Gastroesophageal sphincter (tissue), 4 donors: ENCODE data around the gene SIGLEC15. TPM values are rescaled to one million over a fixed set of nuclear protein-coding genes. Genes with fewer than 3 reads are reported as not detected.

Experiments used
- ATAC-seq: fragments of 150-250 bp; one replicate; pipeline ENCODE4 v1.9.1; 2016; ENCODE audit warnings: mild to moderate bottlenecking, moderate library complexity
- H3K27ac ChIP-seq, 4 donors: fragments of 200-600 bp; sonication (generic) in 3 of 4; 1 replicate in 3 of 4; 2 replicates in 1 of 4; pipeline ENCODE4 v1.5.1; 2016 to 2019
- H3K27me3 ChIP-seq: fragments of 200-600 bp; sonication (generic); one replicate; pipeline ENCODE4 v1.5.1; 2019
- H3K36me3 ChIP-seq, 2 donors: fragments of 200-600 bp; sonication (generic); one replicate each; pipeline ENCODE4 v1.5.1; 2019; ENCODE audit warnings: control low read depth in 1 of 2
- H3K4me1 ChIP-seq, 3 donors: fragments of 200-600 bp; sonication (generic); 1 replicate in 2 of 3; 2 replicates in 1 of 3; pipeline ENCODE4 v1.5.1; 2016 to 2019; ENCODE audit warnings: control low read depth in 2 of 3
- H3K4me3 ChIP-seq, 2 donors: fragments of 200-600 bp; sonication (generic); one replicate each; pipeline ENCODE4 v1.5.1; 2019; ENCODE audit warnings: mild to moderate bottlenecking in 1 of 2, moderate library complexity in 1 of 2
- H3K9me3 ChIP-seq, 3 donors: fragments of 200-600 bp; sonication (generic); one replicate each; pipeline ENCODE4 v1.5.1; 2017 to 2019; ENCODE audit warnings: control low read depth in 2 of 3
- EP300 ChIP-seq: sonication (generic); formaldehyde crosslinking; IDR thresholded peaks from one replicate; pipeline ENCODE4 v1.6.1; 2017; ENCODE audit warnings: antibody characterized with exemption, mild to moderate bottlenecking
- POLR2A ChIP-seq, 2 donors: fragments of 450-650 bp; IDR thresholded peaks; one replicate each; pipeline ENCODE4 v1.6.1; 2017; ENCODE audit warnings: antibody characterized with exemption in 2 of 2, mild to moderate bottlenecking in 2 of 2, moderate library complexity in 1 of 2
- POLR2AphosphoS5 ChIP-seq: sonication (generic); formaldehyde crosslinking; IDR thresholded peaks from one replicate; pipeline ENCODE4 v1.6.1; 2017; ENCODE audit warnings: antibody characterized with exemption
- WGBS, 2 donors: methylation state at CpG; one replicate each; pipeline ENCODE4 v1.1.5; 2018; ENCODE audit warnings: low coverage in 1 of 2; 5-methylcytosine and 5-hydroxymethylcytosine counted together
- total RNA-seq, 4 donors: library from RNA; depleted of rRNA; stranded (reverse); fragments of >200 nt; gene quantifications; one replicate each; pipeline ENCODE4 v1.1.0, GENCODE V29; 2016
- TF ChIP-seq, protein P1 (sequence below), 4 experiments: fragments of 200-600 bp in 2 of 4; fragments of 450-650 bp in 2 of 4; sonication (generic) in 1 of 4; IDR thresholded peaks; one replicate each; pipeline ENCODE4 v1.5.1; 2017 to 2019; ENCODE audit warnings: antibody characterized with exemption in 4 of 4, mild to moderate bottlenecking in 2 of 4, moderate library complexity in 2 of 4

Gene SIGLEC15
- total RNA-seq, 4 donors from 2014 or later, result 0.52 TPM; not detected in 3

DNA sequence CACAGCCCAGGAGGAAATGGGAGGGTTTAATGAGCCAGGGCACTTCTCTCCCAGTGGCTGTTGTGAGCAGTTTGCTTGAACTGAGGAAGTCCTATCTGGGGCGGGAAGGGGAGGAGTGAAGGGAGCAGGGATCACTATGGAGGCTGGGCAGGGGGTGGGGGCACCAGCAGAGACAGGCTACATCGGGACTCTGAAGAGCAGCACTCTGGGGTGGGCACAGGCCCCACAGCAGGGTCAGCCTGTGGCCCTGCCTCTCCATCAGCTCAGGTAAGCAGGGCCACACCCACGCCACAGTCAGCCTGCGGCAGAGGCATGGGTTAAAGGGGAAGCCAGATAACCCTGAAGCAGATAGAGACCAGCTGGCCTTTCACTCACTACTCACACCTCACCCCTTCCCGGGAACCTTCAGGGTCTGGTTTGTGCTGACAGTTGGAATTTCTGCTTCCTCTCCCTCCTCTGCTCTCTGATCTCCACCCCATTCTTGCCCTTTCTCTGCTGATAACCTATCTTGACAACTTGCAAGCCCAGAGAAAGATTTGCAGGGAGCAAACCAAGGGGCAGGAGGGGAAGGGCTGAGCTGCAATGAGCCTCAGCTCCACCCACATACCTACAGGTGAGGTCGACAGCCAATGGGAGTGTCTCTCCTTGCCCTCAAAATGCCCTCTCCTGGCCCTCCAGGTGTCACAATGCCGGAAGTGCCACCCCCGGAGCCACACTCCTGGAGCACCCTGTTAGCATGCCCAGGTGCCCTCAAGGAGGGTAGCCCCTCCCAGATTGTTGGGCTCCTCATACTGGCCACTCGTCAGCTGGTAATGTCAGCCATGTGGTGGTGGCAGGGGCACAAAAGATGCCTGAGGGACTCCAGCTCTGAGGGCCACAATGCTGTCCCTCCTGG, 3.7 kb downstream of the SIGLEC15 start:
- no peak overlapping the region for H3K27ac ChIP-seq
- H3K4me3 ChIP-seq, result no peak overlapping the region
- peak; percentile 28 for ATAC-seq
- H3K4me1 ChIP-seq, result peaks cover 0 to 14% (median 11%) of the 10 kb centered on the region in 3 donors
- H3K9me3 ChIP-seq, result no peaks in the 10 kb centered on the region
- WGBS, 2 donors, result 45 to 58% methylated on average over 4 to 5 of the region's 9 CpGs
- peaks cover 46% of the 10 kb centered on the region for H3K27me3 ChIP-seq
- no peaks in the 10 kb centered on the region for H3K36me3 ChIP-seq
- TF ChIP-seq POLR2A (IDR thresholded peaks at IDR 0.05), result no peak
- no peak for TF ChIP-seq POLR2AphosphoS5
- TF ChIP-seq EP300, result no peak
- TF ChIP-seq, protein P1, sequence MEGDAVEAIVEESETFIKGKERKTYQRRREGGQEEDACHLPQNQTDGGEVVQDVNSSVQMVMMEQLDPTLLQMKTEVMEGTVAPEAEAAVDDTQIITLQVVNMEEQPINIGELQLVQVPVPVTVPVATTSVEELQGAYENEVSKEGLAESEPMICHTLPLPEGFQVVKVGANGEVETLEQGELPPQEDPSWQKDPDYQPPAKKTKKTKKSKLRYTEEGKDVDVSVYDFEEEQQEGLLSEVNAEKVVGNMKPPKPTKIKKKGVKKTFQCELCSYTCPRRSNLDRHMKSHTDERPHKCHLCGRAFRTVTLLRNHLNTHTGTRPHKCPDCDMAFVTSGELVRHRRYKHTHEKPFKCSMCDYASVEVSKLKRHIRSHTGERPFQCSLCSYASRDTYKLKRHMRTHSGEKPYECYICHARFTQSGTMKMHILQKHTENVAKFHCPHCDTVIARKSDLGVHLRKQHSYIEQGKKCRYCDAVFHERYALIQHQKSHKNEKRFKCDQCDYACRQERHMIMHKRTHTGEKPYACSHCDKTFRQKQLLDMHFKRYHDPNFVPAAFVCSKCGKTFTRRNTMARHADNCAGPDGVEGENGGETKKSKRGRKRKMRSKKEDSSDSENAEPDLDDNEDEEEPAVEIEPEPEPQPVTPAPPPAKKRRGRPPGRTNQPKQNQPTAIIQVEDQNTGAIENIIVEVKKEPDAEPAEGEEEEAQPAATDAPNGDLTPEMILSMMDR (IDR thresholded peaks at IDR 0.05), result no peak

DNA sequence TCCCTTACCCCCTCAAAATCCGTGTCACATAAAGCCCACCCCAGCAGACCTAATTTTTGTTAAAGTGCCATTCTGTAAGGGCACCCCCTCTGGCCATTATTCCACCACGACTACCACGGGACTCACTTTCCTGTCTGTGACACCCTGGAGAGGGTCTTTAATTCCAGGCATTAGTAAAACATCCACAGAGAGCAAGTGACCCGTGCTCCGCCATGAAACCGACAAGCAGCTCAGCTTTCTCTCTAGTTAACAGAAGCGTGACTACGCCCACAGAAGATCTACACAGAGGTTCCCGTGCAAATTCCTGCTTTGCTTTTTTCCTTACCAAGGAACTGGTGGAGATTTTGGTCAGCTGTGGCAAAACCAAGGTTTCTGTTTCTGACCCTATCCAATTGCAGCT, 4.4 kb downstream of the SIGLEC15 start:
- WGBS, 2 donors, result 42 to 81% methylated on average over 4 to 7 of the region's 9 CpGs
- no peak overlapping the region for H3K4me3 ChIP-seq
- peaks cover 52% of the 10 kb centered on the region for H3K27me3 ChIP-seq
- H3K9me3 ChIP-seq, result no peaks in the 10 kb centered on the region
- ATAC-seq, result no peak
- H3K4me1 ChIP-seq, result peaks cover 0 to 14% (median 11%) of the 10 kb centered on the region in 3 donors
- no peak overlapping the region for H3K27ac ChIP-seq
- H3K36me3 ChIP-seq, result no peaks in the 10 kb centered on the region
- TF ChIP-seq EP300, result no peak
- no peak for TF ChIP-seq POLR2A (IDR thresholded peaks at IDR 0.05)
- TF ChIP-seq, protein P1 (IDR thresholded peaks at IDR 0.05), result no peak
- TF ChIP-seq POLR2AphosphoS5, result no peak

DNA sequence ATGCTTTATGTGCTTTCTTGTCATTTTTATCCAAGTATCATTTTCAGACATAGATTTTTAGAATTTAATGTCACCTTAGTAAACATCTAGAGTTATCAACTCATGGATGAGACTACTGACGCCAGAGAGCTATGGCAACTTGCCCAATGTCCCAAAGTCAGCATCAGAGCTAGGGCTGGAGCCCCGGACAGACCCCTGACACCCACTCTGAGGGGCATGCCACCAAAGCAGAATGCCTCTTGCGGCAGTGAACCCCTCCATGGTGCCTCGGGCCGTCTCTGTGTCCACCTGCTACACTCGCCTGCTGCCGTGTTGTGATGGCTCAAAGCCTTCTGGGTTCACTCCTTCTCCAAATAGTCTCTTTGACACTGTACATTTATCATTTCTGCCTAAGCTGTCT, 5.4 kb downstream of the SIGLEC15 start:
- H3K4me1 ChIP-seq, result peaks cover 0 to 14% (median 11%) of the 10 kb centered on the region in 3 donors
- no peak for ATAC-seq
- H3K9me3 ChIP-seq, result no peaks in the 10 kb centered on the region
- peaks cover 61% of the 10 kb centered on the region for H3K27me3 ChIP-seq
- H3K4me3 ChIP-seq, result no peak overlapping the region
- 42 to 54% methylated on average over 7 of the region's 7 CpGs for WGBS, 2 donors
- H3K27ac ChIP-seq, result no peak overlapping the region
- no peak for TF ChIP-seq EP300
- TF ChIP-seq, protein P1 (IDR thresholded peaks at IDR 0.05), result no peak
- no peak for TF ChIP-seq POLR2AphosphoS5
- no peak for TF ChIP-seq POLR2A (IDR thresholded peaks at IDR 0.05)
- no peaks in the 10 kb centered on the region for H3K36me3 ChIP-seq

DNA sequence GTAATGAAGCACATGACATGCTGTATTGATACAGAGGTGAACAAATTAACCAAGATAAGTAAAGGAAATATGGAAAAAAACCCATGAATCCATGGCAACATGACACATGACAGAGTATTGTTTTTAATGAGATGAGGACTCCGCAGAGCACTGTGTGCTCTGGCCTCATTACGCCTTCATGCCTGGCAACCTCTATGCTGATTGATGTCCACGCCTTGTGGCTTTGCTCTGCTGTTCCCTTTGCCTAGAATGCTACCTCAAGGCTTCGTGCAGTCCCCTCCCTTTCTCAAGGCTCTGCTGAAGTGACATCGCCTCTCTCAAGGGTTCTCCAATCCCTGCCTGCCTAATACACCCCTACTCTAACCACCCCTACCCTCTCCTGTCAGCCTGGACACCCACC, 8.4 kb downstream of the SIGLEC15 start:
- Histone ChIP-seq H3K27me3 (peaks cover 89% of the 10 kb centered on the region), H3K36me3 (no peaks in the 10 kb centered on the region), H3K9me3 (no peaks in the 10 kb centered on the region), H3K27ac (no peak overlapping the region), H3K4me3 (no peak overlapping the region), H3K4me1 (peaks cover 3 to 25% (median 15%) of the 10 kb centered on the region in 3 donors)
- ATAC-seq, result no peak
- WGBS, 2 donors, result 90 to 92% methylated on average over 4 of the region's 5 CpGs
- TF ChIP-seq POLR2AphosphoS5 (no peak), POLR2A (IDR thresholded peaks at IDR 0.05) (no peak), EP300 (no peak)
- TF ChIP-seq, protein P1 (IDR thresholded peaks at IDR 0.05), result no peak

DNA sequence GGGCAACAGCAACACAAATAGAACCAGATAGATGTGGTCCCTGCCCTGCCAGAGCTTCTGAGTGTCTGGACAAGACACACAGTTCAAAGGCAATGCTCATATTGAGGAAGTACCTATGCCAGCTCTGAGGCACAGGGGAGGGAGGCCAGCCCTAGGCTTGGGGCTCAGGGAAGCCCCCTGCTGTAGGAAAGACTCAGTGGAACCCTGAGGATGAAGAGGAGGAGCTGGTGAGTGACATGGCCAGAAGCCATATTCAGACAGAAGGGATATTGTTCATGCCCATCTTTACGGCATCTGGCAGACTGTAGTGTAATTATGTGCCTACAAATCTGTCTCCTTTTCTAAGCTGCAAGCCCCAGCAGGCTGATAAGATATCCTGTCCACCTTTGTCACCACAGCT, 8.8 kb downstream of the SIGLEC15 start:
- no peak for ATAC-seq
- WGBS, 2 donors, result 55 to 100% methylated on average over 1 of the region's 1 CpG
- H3K4me3 ChIP-seq, result no peak overlapping the region
- H3K27ac ChIP-seq, result no peak overlapping the region
- peaks cover 89% of the 10 kb centered on the region for H3K27me3 ChIP-seq
- no peaks in the 10 kb centered on the region for H3K9me3 ChIP-seq
- H3K4me1 ChIP-seq, result peaks cover 3 to 30% (median 17%) of the 10 kb centered on the region in 3 donors
- no peak for TF ChIP-seq POLR2A (IDR thresholded peaks at IDR 0.05)
- no peak for TF ChIP-seq EP300
- TF ChIP-seq POLR2AphosphoS5, result no peak
- TF ChIP-seq, protein P1 (IDR thresholded peaks at IDR 0.05), result no peak
- H3K36me3 ChIP-seq, result no peaks in the 10 kb centered on the region
